Spleen (tissue), 11 donors: Measurements from ENCODE around the gene GHRHR. TPM values are rescaled to one million over a fixed set of nuclear protein-coding genes. Genes with fewer than 3 reads are reported as not detected.

Source experiments
- DNase-seq: peaks from one replicate; pipeline ENCODE4 v3.0.0-alpha.2; 2020
- H3K27ac ChIP-seq, 8 donors: fragments of 200-600 bp; sonication (generic) in 7 of 8; 1 replicate in 4 of 8; 2 replicates in 4 of 8; pipeline versions ENCODE4 v1.5.0 to v1.8.0; 2016 to 2021; ENCODE audit warnings: inconsistent platforms in 4 of 8, mild to moderate bottlenecking in 4 of 8, moderate library complexity in 1 of 8
- H3K27me3 ChIP-seq, 7 donors: fragments of 200-600 bp; sonication (generic) in 6 of 7; replicated peaks in 1 of 7; 1 replicate in 4 of 7; 2 replicates in 3 of 7; pipeline versions ENCODE4 v1.5.0 to v1.8.0; 2016 to 2021; ENCODE audit warnings: inconsistent platforms in 3 of 7, mild to moderate bottlenecking in 1 of 7
- H3K36me3 ChIP-seq, 6 donors: fragments of 200-600 bp; sonication (generic) in 5 of 6; 1 replicate in 4 of 6; 2 replicates in 2 of 6; pipeline versions ENCODE4 v1.5.0 to v1.8.0; 2016 to 2021; ENCODE audit warnings: inconsistent platforms in 2 of 6
- H3K4me1 ChIP-seq, 6 donors: fragments of 200-600 bp; sonication (generic) in 5 of 6; 1 replicate in 3 of 6; 2 replicates in 3 of 6; pipeline versions ENCODE4 v1.5.0 to v1.8.0; 2016 to 2021; ENCODE audit warnings: inconsistent platforms in 3 of 6
- H3K4me3 ChIP-seq, 8 donors: fragments of 200-600 bp; sonication (generic) in 7 of 8; 1 replicate in 4 of 8; 2 replicates in 4 of 8; pipeline versions ENCODE4 v1.5.0 to v1.8.0; 2016 to 2021; ENCODE audit warnings: inconsistent platforms in 4 of 8, mild to moderate bottlenecking in 4 of 8, moderate library complexity in 2 of 8
- H3K9me3 ChIP-seq, 8 donors: fragments of 200-600 bp; sonication (generic) in 7 of 8; 1 replicate in 4 of 8; 2 replicates in 4 of 8; pipeline versions ENCODE4 v1.5.0 to v1.8.0; 2016 to 2021; ENCODE audit warnings: inconsistent platforms in 4 of 8
- POLR2A ChIP-seq, 3 donors: fragments of 450-650 bp; IDR thresholded peaks; one replicate each; pipeline ENCODE4 v1.5.1; 2017; ENCODE audit warnings: antibody characterized with exemption in 3 of 3, mild to moderate bottlenecking in 1 of 3
- POLR2AphosphoS5 ChIP-seq, 3 donors: sonication (generic); formaldehyde crosslinking; IDR thresholded peaks; one replicate each; pipeline ENCODE4 v1.5.1; 2017; ENCODE audit warnings: antibody characterized with exemption in 3 of 3
- WGBS, 5 donors: extraction: QIAGEN DNeasy Blood & Tissue Kit in 3 of 5; methylation state at CpG; one replicate each; pipeline versions ENCODE4 v1.1.5 to v1.1.7; 2013 to 2018; 5-methylcytosine and 5-hydroxymethylcytosine counted together
- intact Hi-C: fragments of 100-400 bp; cut with DNase I; formaldehyde crosslinking; loops from one replicate; pipeline ENCODE4 v1.15.0; 2023; ENCODE audit warnings: low total_unique reads
- polyA plus RNA-seq, 3 donors: library from polyadenylated mRNA; stranded (reverse); fragments of 200-250 nt; gene quantifications; one replicate each; pipeline ENCODE4 v1.2.1, GENCODE V29; 2013
- total RNA-seq, 7 donors: library from RNA; depleted of rRNA in 3 of 7; stranded (reverse); fragments of >200 nt in 3 of 7; fragmentation: NEBNext Ultra II Directional in 4 of 7; extraction: Animal tissue kit (Norgen Biotek cat#: 25700) in 4 of 7; gene quantifications; one replicate each; pipeline versions ENCODE4 v1.1.0 to v1.2.1, GENCODE V29; 2016 to 2021
- TF ChIP-seq, protein P1 (sequence below), 11 experiments: fragments of 200-600 bp in 7 of 11; fragments of 450-650 bp in 4 of 11; sonication (generic) in 4 of 11; IDR thresholded peaks in 8 of 11; conservative IDR thresholded peaks in 3 of 11; 1 replicate in 7 of 11; 2 replicates in 4 of 11; pipeline versions ENCODE4 v1.4.0 to v1.8.0; 2016 to 2021; ENCODE audit warnings: antibody characterized with exemption in 11 of 11, inconsistent platforms in 4 of 11, mild to moderate bottlenecking in 1 of 11
- donor health status: healthy with polysubstance abuse.
- donor health status: DM: no; HTN: no; CAD: no; lungs with moderate emphysema.
- donor health status: DM: no; HTN: no; CAD: no.
- donor health status: Bipolar disorder and iron deficiency.
- donor health status: healthy.
- donor health status: DM: no; HTN: no; CAD: no.
- donor health status: DM: yes; HTN: yes; CAD: no.

GHRHR gene
- total and polyA plus RNA-seq, 10 donors = not detected

DNA sequence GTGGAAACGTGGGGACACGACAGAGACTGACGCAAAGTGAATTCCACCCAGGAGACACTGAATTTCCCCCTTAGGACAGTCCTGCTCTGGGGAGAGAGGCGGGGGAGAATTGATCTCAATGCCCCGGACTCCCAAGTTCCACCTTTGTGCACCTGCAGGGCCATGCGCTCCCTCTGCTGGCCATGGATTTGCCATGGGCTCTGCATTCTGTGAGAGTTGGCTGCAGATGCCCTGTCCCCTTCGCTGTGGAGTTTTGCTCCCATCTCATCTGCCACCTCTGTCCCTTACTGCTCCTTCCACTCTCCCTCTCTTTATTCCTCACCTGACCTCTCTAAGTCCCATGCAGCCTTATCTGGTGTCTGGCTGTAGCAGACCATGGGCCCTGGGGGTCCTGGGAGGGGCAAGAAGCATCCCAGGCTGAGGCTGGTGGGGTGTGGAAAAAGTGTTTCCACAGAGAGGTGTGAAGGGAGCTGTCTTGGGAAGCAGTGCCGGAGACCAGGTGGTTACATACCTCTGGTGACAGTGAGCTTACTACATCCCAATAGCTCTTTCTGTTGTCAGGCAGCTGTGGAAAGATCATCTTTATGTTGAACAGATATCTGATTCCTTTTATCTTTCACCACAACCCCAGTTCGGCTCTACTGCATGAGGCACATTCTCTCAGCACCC, 14.3 kb downstream of the GHRHR start:
- no peak for DNase-seq
- Histone ChIP-seq H3K4me1 (no peaks in the 10 kb centered on the region), H3K27me3 (peaks cover 0 to 70% (median 6%) of the 10 kb centered on the region in 7 donors), H3K27ac (no peak overlapping the region), H3K36me3 (no peaks in the 10 kb centered on the region), H3K9me3 (no peaks in the 10 kb centered on the region), H3K4me3 (no peak overlapping the region)
- intact Hi-C loops = loop anchor here (10.0 kb wide), 1 partner anchor 173 kb away; no protein-coding TSS in a partner anchor
- WGBS, 5 donors = 39 to 44% (median 40%) methylated on average over 9 of the region's 9 CpGs
- TF ChIP-seq POLR2AphosphoS5 (IDR thresholded peaks at IDR 0.05) (no peak), POLR2A (IDR thresholded peaks at IDR 0.05) (no peak)
- TF ChIP-seq, protein P1, sequence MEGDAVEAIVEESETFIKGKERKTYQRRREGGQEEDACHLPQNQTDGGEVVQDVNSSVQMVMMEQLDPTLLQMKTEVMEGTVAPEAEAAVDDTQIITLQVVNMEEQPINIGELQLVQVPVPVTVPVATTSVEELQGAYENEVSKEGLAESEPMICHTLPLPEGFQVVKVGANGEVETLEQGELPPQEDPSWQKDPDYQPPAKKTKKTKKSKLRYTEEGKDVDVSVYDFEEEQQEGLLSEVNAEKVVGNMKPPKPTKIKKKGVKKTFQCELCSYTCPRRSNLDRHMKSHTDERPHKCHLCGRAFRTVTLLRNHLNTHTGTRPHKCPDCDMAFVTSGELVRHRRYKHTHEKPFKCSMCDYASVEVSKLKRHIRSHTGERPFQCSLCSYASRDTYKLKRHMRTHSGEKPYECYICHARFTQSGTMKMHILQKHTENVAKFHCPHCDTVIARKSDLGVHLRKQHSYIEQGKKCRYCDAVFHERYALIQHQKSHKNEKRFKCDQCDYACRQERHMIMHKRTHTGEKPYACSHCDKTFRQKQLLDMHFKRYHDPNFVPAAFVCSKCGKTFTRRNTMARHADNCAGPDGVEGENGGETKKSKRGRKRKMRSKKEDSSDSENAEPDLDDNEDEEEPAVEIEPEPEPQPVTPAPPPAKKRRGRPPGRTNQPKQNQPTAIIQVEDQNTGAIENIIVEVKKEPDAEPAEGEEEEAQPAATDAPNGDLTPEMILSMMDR (IDR thresholded peaks at IDR 0.05 in 8 of 11, conservative IDR thresholded peaks at IDR 0.05 in 3 of 11) = peak in 3 of 11 experiments; percentile 9 to 24 (median 22)

DNA sequence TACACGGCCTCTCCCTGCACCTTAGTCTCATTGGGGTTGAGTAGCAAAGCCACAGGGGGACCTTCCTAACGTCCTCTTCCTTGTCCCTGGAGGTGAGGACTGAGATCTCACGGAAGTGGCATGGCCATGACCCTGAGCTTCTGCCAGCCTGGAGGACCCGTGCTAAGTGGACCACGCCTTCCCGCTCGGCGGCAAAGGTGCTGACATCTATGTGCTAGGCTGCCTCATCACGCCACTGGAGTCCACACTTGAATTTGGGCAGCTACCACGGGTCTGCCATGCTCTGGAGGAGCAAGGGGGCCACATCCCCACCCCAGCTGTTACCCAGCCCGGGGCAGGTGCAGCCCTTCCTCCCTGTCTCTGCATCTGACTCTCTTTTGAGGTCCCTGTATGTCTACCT, 15.3 kb downstream of the GHRHR start:
- DNase-seq = no peak
- Histone ChIP-seq H3K27me3 (peaks cover 0 to 69% (median 11%) of the 10 kb centered on the region in 7 donors), H3K4me3 (no peak overlapping the region), H3K9me3 (no peaks in the 10 kb centered on the region), H3K27ac (no peak overlapping the region), H3K36me3 (no peaks in the 10 kb centered on the region), H3K4me1 (peaks cover 0 to 6% (median 4%) of the 10 kb centered on the region in 6 donors)
- TF ChIP-seq POLR2A (IDR thresholded peaks at IDR 0.05) = no peak
- no peak for TF ChIP-seq POLR2AphosphoS5 (IDR thresholded peaks at IDR 0.05)
- intact Hi-C loops = loop anchor here (10.0 kb wide), 1 partner anchor 174 kb away; no protein-coding TSS in a partner anchor
- 60 to 80% (median 75%) methylated on average over 9 to 11 of the region's 11 CpGs for WGBS, 5 donors

DNA sequence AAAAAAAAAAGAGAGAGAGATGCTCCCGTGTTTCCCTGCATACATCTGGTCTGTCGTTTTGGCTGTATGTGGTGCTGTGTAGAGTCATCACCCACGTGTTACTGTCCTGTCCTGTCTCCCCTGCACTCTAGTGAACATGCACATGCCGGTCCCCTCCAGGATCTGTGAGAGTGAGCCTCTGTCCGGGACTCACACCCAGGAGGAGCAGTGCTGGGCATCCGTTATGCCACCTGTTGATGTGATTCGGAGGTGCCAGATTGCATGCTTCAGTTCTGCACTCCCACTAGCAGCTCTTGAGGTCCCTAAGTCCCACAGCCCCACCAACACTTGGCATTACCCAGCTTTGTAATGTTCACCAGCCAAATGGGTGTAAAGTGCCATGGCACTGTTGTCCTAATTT, 16.4 kb downstream of the GHRHR start:
- peaks cover 0 to 67% (median 11%) of the 10 kb centered on the region in 7 donors for H3K27me3 ChIP-seq
- no peak overlapping the region for H3K4me3 ChIP-seq
- TF ChIP-seq POLR2AphosphoS5 (IDR thresholded peaks at IDR 0.05) (no peak), POLR2A (IDR thresholded peaks at IDR 0.05) (no peak)
- TF ChIP-seq, protein P1 (IDR thresholded peaks at IDR 0.05 in 8 of 11, conservative IDR thresholded peaks at IDR 0.05 in 3 of 11) = no peak
- peaks cover 0 to 7% (median 5%) of the 10 kb centered on the region in 6 donors for H3K4me1 ChIP-seq
- H3K9me3 ChIP-seq = no peaks in the 10 kb centered on the region
- H3K27ac ChIP-seq = no peak overlapping the region
- 60 to 81% (median 66%) methylated on average over 7 of the region's 7 CpGs for WGBS, 5 donors
- H3K36me3 ChIP-seq = no peaks in the 10 kb centered on the region
- intact Hi-C loops = no loop called here
- no peak for DNase-seq

DNA sequence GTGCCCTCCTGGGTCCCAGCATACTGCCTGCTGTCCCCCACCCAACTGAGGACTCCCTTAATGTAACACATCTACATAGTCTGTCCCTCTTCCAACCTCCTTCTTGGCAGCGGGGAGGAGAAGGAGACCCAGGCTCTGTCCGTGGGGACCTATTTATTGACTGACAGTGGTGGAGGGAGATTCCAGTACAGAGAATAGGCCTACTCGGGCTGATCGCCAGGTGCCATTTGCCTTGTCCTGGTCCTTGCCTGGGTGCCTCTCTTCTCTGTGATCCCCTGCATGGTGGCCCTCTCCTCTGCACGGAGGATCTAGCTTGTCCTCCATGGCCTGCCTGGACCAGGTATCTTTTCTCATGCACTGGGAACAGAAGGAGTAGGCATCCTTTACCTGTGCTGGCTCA, 17.0 kb downstream of the GHRHR start:
- Histone ChIP-seq H3K27me3 (peaks cover 0 to 65% (median 11%) of the 10 kb centered on the region in 7 donors), H3K4me1 (peaks cover 0 to 7% (median 5%) of the 10 kb centered on the region in 6 donors), H3K27ac (no peak overlapping the region), H3K9me3 (no peaks in the 10 kb centered on the region), H3K4me3 (no peak overlapping the region), H3K36me3 (no peaks in the 10 kb centered on the region)
- no peak for DNase-seq
- WGBS, 5 donors = 79 to 93% (median 83%) methylated on average over 5 of the region's 5 CpGs
- TF ChIP-seq, protein P1 (IDR thresholded peaks at IDR 0.05 in 8 of 11, conservative IDR thresholded peaks at IDR 0.05 in 3 of 11) = no peak
- no peak for TF ChIP-seq POLR2AphosphoS5 (IDR thresholded peaks at IDR 0.05)
- TF ChIP-seq POLR2A (IDR thresholded peaks at IDR 0.05) = no peak
- intact Hi-C loops = no loop called here
